GM19397 (cell line): ENCODE data around the gene CMTM4.
"Not testable (repeated sequence)": the region's sequence is repeated elsewhere in the genome, so short reads cannot be mapped to it uniquely, and the experiment has no call there.

Source experiments
- ATAC-seq: cut with Tn5 transposase; IDR thresholded peaks from one replicate; pipeline ENCODE4 v1.9.1; 2021; ENCODE audit warnings: mild to moderate bottlenecking, moderate library complexity; ENCODE audit not compliant: unreplicated experiment

The CMTM4 gene

GRCh38 chr16:66676599-66676998, 19.9 kb downstream of the CMTM4 start:
- no peak for ATAC-seq

DNA sequence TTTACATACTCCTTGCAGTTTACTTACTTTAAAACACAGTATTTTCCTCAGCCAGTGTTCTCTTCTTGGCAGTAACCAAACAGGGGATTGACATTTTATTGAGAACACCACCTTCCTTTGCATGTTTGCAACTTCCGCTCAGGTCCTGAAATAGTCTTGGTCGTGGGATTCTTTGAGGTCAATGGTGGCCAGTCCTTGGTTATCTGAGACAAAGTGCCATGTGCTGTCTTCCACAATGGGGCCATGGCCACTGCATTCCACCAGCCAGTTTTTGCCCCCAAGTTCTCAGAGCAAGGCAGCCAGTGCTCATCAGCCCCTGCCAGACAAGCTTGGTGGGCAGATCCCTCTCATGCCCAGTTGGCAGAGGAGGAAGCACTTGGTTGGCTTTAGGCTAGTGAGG, 22.9 kb downstream of the CMTM4 start:
- no peak for ATAC-seq

DNA sequence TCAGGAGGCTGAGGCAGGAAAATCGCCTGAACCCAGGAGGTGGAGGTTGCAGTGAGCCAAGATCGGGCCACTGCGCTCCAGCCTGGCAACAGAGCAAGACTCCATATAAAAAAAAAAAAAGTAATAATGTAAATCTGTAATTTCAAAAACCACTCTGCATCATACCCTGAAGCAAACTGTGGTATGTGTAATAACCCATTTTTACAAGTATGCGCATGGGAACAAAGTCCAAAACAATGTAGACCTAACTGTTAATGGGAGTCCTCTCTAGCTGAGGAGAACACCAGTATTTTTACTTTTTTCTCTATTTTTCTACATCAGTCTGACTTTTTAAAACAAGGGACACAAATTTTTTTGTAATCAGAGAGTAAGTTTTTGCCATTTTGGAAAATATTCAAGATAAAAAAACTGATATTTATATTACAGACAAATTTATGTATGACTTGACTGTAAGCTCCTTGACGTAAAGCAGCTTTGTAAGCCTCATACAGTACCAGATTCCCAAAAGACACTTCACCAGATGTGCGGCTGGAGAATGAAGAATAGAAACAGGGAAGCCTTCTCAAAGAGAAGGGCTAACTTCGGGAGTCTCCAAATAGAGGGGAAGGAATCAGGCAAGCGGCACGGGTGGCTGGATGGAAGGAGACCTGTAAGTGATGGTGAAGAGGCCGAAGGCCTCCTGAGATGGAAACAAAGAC, 25.7 kb downstream of the CMTM4 start:
- no peak for ATAC-seq

DNA sequence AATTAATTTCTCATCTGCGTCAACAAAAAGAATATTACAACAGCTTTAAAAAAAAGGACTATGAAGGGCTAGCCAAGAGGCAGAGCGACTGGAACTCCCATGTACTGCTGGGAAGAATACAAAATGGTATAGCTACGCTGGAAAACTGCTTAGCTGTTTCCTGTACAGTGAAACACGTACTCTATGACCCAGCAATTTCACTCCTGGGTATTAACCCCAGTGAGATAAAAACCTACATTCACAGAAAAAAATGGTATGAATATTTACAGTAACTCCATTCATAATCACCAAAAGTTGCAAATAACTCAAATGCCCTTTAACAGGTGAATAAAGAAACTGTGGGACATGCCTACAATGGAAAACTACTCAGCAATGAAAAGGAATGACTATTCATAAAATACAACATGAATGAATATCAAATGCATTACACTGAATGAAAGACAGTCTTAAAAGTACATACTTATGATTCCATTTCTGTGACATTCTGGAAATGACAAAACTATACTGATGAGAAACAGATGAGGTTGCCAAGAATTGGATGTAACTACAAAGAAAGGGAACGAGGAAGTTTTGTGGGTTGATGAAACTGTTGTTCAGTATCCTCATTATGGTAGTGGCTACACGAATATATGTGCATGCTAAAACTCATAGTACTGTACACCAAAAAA, 27.6 kb downstream of the CMTM4 start:
- ATAC-seq: no peak

GRCh38 chr16:66667944-66668343, 28.6 kb downstream of the CMTM4 start:
- ATAC-seq: no peak

GRCh38 chr16:66662445-66663194, 33.9 kb downstream of the CMTM4 start:
- no peak for ATAC-seq

DNA sequence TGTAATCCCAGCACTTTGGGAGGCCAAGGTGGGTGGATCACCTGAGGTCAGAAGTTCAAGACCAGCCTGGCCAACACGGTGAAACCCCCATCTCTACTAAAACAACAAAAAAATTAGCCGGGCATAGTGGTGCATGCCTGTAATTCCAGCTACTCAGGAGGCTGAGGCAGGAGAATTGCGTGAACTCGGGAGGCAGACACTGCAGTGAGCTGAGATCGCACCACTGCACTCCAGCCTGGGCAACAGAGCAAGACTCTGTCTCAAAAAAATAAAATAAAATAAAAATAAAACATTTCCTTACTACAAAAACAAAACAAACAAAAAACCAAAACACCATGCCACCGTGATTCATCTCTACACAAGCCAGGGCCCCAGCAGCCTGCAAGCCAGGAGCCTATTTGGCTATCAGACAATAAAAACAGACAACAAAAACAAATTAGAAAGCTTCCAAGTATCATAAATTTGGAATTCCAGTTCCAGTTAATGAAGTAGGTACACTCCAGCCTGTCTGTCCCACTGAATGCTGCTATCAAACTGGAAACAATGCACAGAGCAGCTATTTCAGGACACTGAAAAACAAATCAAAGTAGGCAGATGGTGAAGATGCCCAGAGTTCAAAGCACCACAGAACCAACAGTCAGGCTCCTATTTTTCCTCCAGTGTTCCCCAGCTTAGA, 34.7 kb downstream of the CMTM4 start:
- ATAC-seq: not testable (repeated sequence)

GRCh38 chr16:66661210-66661560, 35.4 kb downstream of the CMTM4 start:
- no peak for ATAC-seq

DNA sequence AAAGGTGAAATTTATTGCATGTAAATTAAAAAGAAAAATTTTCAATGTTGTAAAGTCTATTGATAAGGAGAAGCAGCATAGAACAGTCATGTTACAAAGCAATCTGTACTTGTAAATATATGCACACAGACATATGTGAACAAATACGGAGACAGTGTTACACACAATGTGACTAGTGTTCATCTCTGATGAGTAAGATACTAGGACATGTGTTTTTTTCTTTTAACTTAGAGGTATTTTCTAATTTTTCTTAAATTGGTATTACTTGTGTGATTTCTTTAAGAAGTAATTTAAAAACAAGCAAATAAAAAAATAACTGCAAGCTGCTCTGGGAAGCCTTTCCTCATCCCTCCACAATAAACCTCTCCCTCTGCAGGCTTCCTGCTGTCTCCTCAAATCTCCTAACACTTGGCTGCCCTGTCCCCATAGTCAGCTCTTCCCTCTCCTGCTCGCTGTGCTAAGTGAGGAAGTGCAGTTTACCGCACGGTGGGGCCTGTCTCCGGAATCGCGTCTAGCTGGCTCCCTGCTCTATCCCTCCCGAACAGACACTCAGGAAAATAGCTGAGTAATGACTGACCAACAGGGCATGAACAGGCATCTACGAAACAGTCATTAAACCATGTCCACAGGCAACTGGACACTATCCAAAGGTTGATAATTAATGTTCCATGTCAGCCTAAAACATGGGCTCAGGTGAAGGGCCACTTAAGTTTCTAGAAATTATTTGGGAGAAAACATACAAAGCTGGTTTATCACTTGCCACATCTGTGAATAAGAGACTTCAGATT, 35.9 kb downstream of the CMTM4 start:
- ATAC-seq: no peak

GRCh38 chr16:66658860-66659190, 37.7 kb downstream of the CMTM4 start:
- ATAC-seq: no peak

GRCh38 chr16:66658143-66658859, 38.2 kb downstream of the CMTM4 start:
- no peak for ATAC-seq

DNA sequence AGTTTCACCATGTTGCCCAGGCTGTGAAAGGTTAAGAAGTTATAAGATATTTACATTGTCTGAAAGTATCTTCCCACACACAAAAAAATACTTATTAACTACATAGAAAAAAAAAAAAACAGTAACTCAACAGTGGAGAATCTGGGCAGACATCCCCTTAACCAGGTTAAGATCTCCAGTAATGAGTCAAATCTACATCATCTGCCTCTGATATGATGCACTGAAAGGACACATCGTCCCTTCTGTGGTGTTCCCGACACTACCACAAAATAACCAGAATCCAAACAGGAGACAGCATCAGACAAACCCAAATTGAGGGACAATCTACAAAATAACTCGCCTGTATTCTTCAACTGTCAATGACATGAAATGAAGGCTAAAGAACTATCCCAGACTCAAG, 40.0 kb downstream of the CMTM4 start:
- ATAC-seq: no peak

DNA sequence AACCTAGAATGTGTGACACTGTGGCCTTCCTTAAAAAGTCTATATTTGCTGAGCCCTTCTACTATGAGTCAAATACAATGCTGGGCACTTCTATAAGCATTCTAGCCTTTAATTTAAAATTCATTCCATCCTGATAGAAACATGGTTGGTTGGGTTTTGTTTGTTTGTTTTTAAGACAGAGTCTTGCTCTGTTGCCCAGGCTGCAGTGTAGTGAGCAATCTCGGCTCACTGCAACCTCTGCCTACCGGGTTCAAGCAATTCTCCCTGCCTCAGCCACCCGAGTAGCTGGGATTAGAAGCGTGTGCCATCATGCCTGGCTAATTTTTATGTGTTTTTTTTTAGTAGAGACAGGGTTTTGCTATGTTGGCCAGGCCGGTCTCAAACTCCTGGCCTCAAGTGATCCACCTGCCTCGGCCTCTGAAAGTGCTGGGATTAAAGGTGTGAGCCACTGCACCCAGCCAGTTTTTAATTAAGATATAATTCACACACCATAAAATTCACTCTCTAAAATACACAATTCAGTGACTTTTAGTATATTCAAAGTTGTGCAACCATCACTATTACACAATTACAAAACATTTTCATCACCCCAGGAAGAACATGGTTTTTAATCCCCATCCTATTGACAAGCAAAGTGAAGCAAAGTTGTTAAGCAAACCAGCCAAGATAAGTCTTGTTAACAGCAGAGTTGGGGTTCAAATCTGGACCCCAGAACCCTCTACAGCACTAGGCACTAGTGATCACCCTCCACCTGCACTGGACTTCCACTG, 42.8 kb downstream of the CMTM4 start:
- no peak for ATAC-seq

DNA sequence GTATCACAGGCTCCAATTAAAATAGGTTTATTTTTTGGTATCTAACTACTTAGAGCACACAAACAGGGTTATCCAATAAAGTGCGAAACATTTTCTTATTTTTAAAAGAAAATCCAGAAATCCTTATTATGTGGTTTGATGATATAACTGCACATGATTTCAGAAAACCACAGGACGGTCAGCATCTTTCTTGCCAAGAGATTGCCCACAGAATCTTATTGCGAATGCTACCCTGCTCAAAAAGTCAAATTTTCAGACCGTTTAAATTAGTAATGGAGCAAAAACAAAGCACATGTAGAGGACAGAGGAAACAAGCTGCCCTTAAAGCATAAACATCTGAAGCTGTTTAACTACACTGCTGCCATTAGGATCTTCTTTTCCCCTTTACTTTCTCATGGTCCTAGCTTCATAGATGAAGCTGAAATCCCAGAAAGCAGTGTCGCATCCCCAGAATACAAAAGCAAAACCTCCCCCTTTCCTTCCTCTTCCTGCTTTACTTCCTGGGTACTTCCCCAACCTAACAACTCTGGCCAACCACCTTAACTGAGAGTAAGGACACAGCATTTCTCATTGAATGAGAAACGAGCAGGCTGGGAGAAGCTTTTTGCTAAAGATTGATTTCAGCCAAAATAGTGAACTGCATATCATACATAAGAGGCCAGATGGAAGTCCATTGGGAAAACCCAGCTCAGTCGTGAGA, 43.7 kb downstream of the CMTM4 start:
- no peak for ATAC-seq

DNA sequence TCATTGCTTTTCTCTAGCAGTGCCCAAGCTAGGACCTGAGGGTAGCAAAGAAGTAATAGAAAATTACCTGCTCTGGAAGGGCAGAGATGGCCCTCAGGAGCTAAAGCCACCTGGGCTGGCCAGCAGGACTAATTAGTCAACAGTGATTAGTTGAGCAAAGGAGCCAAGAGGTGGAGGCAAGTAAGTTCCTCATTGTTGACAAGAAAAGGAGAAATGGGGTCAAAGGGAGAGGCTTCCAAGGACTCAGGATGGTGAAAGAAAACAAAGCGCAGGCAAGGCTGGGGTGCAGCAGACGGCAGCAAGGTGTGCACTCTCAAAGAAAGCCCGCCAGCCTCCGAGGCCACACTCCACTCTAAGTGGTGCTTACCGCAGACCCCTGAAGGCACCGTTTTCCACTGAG, 44.6 kb downstream of the CMTM4 start:
- ATAC-seq: no peak

- no peak for ATAC-seq
Observed at GRCh38 chr16:66651474-66651765, 45.1 kb downstream of the CMTM4 start.

- no peak for ATAC-seq
Observed at GRCh38 chr16:66650707-66651473, 45.7 kb downstream of the CMTM4 start.

- ATAC-seq: no peak
Observed at GRCh38 chr16:66649636-66650205, 46.8 kb downstream of the CMTM4 start.
